Neuronal stem cell (in vitro differentiated cells): Measurements from ENCODE around the gene FAM81B.
"Not testable (repeated sequence)": the region's sequence is repeated elsewhere in the genome, so short reads cannot be mapped to it uniquely, and the experiment has no call there.

Experiments used
- DNase-seq: peaks from one replicate; pipeline ENCODE4 v3.0.0-alpha.2; 2013; ENCODE audit warnings: low spot score
- H2AFZ ChIP-seq: one replicate; pipeline ENCODE4 v1.6.1; 2013; ENCODE audit warnings: mild to moderate bottlenecking, low read length, inconsistent platforms
- H2AK5ac ChIP-seq: 2 replicates; pipeline ENCODE4 v1.6.1; 2013; ENCODE audit warnings: low read depth, mild to moderate bottlenecking, inconsistent platforms, low read length, moderate library complexity, mixed read lengths
- H2BK120ac ChIP-seq: 2 replicates; pipeline ENCODE4 v1.6.1; 2013; ENCODE audit warnings: low read depth, mild to moderate bottlenecking, inconsistent platforms, low read length, moderate library complexity, mixed read lengths
- H2BK12ac ChIP-seq: one replicate; pipeline ENCODE4 v1.6.1; 2013; ENCODE audit warnings: low read length, inconsistent platforms
- H2BK15ac ChIP-seq: 2 replicates; pipeline ENCODE4 v1.6.1; 2013; ENCODE audit warnings: mild to moderate bottlenecking, low read length, inconsistent platforms, mixed read lengths
- H2BK5ac ChIP-seq: one replicate; pipeline ENCODE4 v1.6.1; 2013; ENCODE audit warnings: inconsistent platforms, mild to moderate bottlenecking, low read length, moderate library complexity
- H3K14ac ChIP-seq: one replicate; pipeline ENCODE4 v1.6.1; 2013; ENCODE audit warnings: low read length, inconsistent platforms
- H3K18ac ChIP-seq: 2 replicates; pipeline ENCODE4 v1.6.1; 2013; ENCODE audit warnings: low read length, inconsistent platforms
- H3K23ac ChIP-seq: 2 replicates; pipeline ENCODE4 v1.6.1; 2013; ENCODE audit warnings: low read depth, mild to moderate bottlenecking, mixed read lengths, low read length, inconsistent platforms; ENCODE audit not compliant: poor library complexity
- H3K27ac ChIP-seq: replicated peaks from 3 replicates; pipeline ENCODE4 v1.5.1; 2013; ENCODE audit warnings: low read length, inconsistent platforms
- H3K27me3 ChIP-seq, 3 experiments: 2 replicates each; pipeline ENCODE4 v1.6.1; 2013; ENCODE audit warnings: low read length in 3 of 3, mild to moderate bottlenecking in 2 of 3, inconsistent platforms in 1 of 3, low read depth in 1 of 3, mixed read lengths in 1 of 3, moderate library complexity in 1 of 3; ENCODE audit not compliant: control insufficient read depth in 3 of 3, insufficient read depth in 3 of 3
- H3K36me3 ChIP-seq, 2 donors: replicated peaks in 1 of 2; 2 replicates each; pipeline ENCODE4 v1.6.1; 2013; ENCODE audit warnings: low read length in 2 of 2; ENCODE audit not compliant: control insufficient read depth in 2 of 2, insufficient read depth in 2 of 2
- H3K4ac ChIP-seq: 2 replicates; pipeline ENCODE4 v1.6.1; 2013; ENCODE audit warnings: inconsistent platforms, mild to moderate bottlenecking, low read length, moderate library complexity
- H3K4me1 ChIP-seq, 2 donors: 1 replicate in 1 of 2; 2 replicates in 1 of 2; pipeline ENCODE4 v1.6.1; 2013; ENCODE audit warnings: low read length in 2 of 2, low read depth in 1 of 2; ENCODE audit not compliant: control insufficient read depth in 2 of 2, insufficient read depth in 1 of 2
- H3K4me2 ChIP-seq: one replicate; pipeline ENCODE4 v1.6.1; 2013; ENCODE audit warnings: mild to moderate bottlenecking, low read length, inconsistent platforms; ENCODE audit not compliant: insufficient read depth, poor library complexity, severe bottlenecking
- H3K4me3 ChIP-seq, 2 donors: 2 replicates each; pipeline ENCODE4 v1.5.1; 2013; ENCODE audit warnings: low read length in 2 of 2, mild to moderate bottlenecking in 2 of 2, inconsistent platforms in 1 of 2, moderate library complexity in 1 of 2
- H3K79me1 ChIP-seq: one replicate; pipeline ENCODE4 v1.6.1; 2013; ENCODE audit warnings: low read depth, mild to moderate bottlenecking, inconsistent platforms, low read length, moderate library complexity
- H3K9ac ChIP-seq: one replicate; pipeline ENCODE4 v1.6.1; 2013; ENCODE audit warnings: mild to moderate bottlenecking, low read depth, low read length, inconsistent platforms; ENCODE audit not compliant: poor library complexity
- H3K9me3 ChIP-seq, 2 donors: replicated peaks in 1 of 2; 2 replicates each; pipeline versions ENCODE3 to v1.6.1; 2013; ENCODE audit warnings: low read length in 2 of 2, mild to moderate bottlenecking in 2 of 2, inconsistent platforms in 1 of 2, low read depth in 1 of 2, mixed read lengths in 1 of 2, moderate library complexity in 1 of 2; ENCODE audit not compliant: control insufficient read depth in 2 of 2, insufficient read depth in 1 of 2
- H4K8ac ChIP-seq: one replicate; pipeline ENCODE4 v1.6.1; 2013; ENCODE audit warnings: low read depth, mild to moderate bottlenecking, inconsistent platforms, low read length, moderate library complexity
- H4K91ac ChIP-seq: one replicate; pipeline ENCODE4 v1.6.1; 2013; ENCODE audit warnings: low read length, low read depth, mild to moderate bottlenecking, inconsistent platforms; ENCODE audit not compliant: poor library complexity
- WGBS, 2 donors: extraction: QIAGEN DNeasy Blood & Tissue Kit; methylation state at CpG; one replicate each; pipeline ENCODE4 v1.1.7; 2013; ENCODE audit warnings: missing lambda C conversion rate in 2 of 2, mixed read lengths in 1 of 2; ENCODE audit not compliant: insufficient read length in 2 of 2, insufficient replicate concordance in 1 of 2; ENCODE audit errors: extremely low coverage in 2 of 2; 5-methylcytosine and 5-hydroxymethylcytosine counted together

The FAM81B gene

DNA sequence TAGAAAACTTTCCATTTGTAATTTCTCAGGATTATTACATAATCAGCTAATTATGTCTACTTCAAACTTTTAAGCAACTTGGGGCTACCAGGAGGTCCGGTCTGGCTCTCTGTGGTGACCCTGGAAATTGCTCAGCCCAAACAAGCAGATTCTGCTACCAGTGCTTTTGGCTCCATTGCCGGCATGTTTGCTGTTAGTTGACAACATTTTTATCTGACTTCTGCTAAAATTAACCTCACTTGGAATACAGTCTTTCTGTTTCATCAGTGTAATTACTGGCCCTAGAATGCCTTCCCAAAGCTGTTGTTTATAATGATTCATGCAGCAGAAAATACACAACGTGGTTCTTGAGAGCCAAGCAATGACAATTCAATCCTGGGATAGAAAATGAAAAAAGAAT, 38.5 kb upstream of the FAM81B start:
- Histone ChIP-seq H3K23ac (no peak overlapping the region), H3K27ac (no peak overlapping the region), H3K4me2 (no peak overlapping the region), H2BK5ac (no peak overlapping the region), H3K9ac (no peak overlapping the region), H2AK5ac (no peak overlapping the region), H3K36me3 (no peaks in the 10 kb centered on the region), H3K18ac (no peak overlapping the region), H3K4ac (no peak overlapping the region), H2BK120ac (no peak overlapping the region), H3K9me3 (no peaks in the 10 kb centered on the region), H2BK15ac (no peak overlapping the region), H3K4me1 (no peaks in the 10 kb centered on the region), H2AFZ (no peak overlapping the region), H3K79me1 (no peaks in the 10 kb centered on the region), H3K27me3 (peaks cover 0 to 3% (median 0%) of the 10 kb centered on the region in 3 experiments), H3K14ac (no peak overlapping the region), H3K4me3 (no peak overlapping the region), H4K8ac (no peak overlapping the region), H4K91ac (no peak overlapping the region), H2BK12ac (no peak overlapping the region)
- WGBS, 2 donors, result no CpG with 5 or more reads among the region's 3 CpGs
- DNase-seq, result no peak

DNA sequence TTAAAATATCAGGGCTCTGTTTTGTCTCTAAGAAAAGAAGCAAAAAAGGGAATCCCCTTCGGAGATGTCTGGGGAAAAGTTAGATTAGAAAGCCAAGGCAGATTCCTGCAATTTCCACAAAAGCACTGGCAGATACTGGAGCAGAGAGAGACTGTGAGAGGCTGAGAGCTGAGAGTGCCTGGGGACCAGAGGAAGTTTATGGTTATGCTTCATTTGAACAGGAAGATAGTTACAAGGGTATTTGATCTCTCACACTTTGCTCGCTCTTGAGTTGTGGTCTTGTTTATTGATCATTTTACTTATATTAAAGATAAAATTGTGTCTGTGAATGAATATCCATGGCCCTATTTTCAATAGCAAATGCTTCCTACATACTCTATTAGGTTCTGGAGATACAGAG, 32.8 kb upstream of the FAM81B start:
- no CpG with 5 or more reads among the region's 2 CpGs for WGBS, 2 donors
- Histone ChIP-seq H3K36me3 (no peaks in the 10 kb centered on the region), H4K91ac (no peak overlapping the region)

DNA sequence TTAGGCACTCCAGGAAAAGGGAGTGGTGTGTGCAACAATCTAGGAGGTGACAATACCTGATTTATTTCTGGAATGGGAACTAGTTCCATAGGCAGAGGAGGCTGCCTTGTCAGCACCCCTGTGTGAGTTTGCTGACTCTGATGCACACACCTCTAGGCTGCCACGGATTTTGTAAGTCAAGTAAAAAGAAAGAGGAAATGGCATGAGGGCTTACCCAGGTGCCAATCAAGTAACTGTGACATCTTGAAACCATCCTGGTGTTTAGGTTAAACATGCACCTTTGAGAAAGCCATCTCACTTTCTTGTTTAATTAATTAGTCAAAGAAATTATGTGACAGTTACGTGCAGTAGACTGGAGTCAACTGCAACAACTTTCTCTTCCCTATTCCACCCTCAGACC, 32.3 kb upstream of the FAM81B start:
- no peak overlapping the region for H2BK12ac ChIP-seq
- no peak overlapping the region for H2AK5ac ChIP-seq
- H3K27me3 ChIP-seq, result no peaks in the 10 kb centered on the region
- no peaks in the 10 kb centered on the region for H3K9me3 ChIP-seq
- no peak overlapping the region for H2BK15ac ChIP-seq
- no peak overlapping the region for H2BK120ac ChIP-seq
- H2AFZ ChIP-seq, result no peak overlapping the region
- H4K91ac ChIP-seq, result no peak overlapping the region
- no peak overlapping the region for H3K4ac ChIP-seq
- H3K9ac ChIP-seq, result no peak overlapping the region
- no peak overlapping the region for H3K14ac ChIP-seq
- no peak for DNase-seq
- H4K8ac ChIP-seq, result no peak overlapping the region
- no peak overlapping the region for H3K4me2 ChIP-seq
- no peaks in the 10 kb centered on the region for H3K36me3 ChIP-seq
- no peak overlapping the region for H3K18ac ChIP-seq
- WGBS, 2 donors, result no CpG with 5 or more reads among the region's 2 CpGs
- H3K4me3 ChIP-seq, result no peak overlapping the region
- H3K4me1 ChIP-seq, result no peaks in the 10 kb centered on the region
- no peak overlapping the region for H3K23ac ChIP-seq
- no peaks in the 10 kb centered on the region for H3K79me1 ChIP-seq
- no peak overlapping the region for H3K27ac ChIP-seq
- no peak overlapping the region for H2BK5ac ChIP-seq

More for the DNA sequence above, 32.8 kb upstream of the FAM81B start:
- Histone ChIP-seq H2AFZ (no peak overlapping the region), H3K27me3 (no peaks in the 10 kb centered on the region), H3K4ac (no peak overlapping the region), H3K9ac (no peak overlapping the region), H3K4me2 (no peak overlapping the region), H3K23ac (no peak overlapping the region), H3K9me3 (no peaks in the 10 kb centered on the region), H2BK15ac (no peak overlapping the region), H3K18ac (no peak overlapping the region), H3K4me1 (no peaks in the 10 kb centered on the region), H3K14ac (no peak overlapping the region), H2BK12ac (no peak overlapping the region), H3K79me1 (no peaks in the 10 kb centered on the region), H2BK5ac (no peak overlapping the region), H3K4me3 (no peak overlapping the region), H4K8ac (no peak overlapping the region), H3K27ac (no peak overlapping the region), H2AK5ac (no peak overlapping the region), H2BK120ac (no peak overlapping the region)
- no peak for DNase-seq

DNA sequence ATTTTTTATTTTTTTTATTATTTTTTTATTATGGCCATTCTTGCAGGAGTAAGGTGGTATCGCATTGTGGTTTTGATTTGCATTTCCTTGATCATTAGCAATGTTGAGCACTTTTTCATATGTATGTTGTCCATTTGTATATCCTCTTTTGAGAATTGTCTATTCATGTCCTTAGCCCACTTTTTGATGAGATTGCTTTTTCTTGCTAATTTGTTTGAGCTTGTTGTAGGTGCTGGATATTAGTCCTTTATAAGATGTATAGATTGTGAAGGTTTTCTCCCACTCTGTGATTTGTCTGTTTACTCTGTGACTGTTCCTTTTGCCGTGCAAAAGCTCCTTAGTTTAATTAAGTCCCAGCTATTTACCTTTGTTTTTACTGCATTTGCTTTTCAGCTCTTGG, 30.5 kb upstream of the FAM81B start:
- H4K8ac ChIP-seq, H2BK120ac ChIP-seq, H2AFZ ChIP-seq, H2BK5ac ChIP-seq, H3K27me3 ChIP-seq, H3K27ac ChIP-seq, H3K18ac ChIP-seq, H3K4me2 ChIP-seq, H3K4ac ChIP-seq, H3K79me1 ChIP-seq, H3K9ac ChIP-seq, DNase-seq, H3K4me1 ChIP-seq, H3K14ac ChIP-seq, H3K23ac ChIP-seq, H3K9me3 ChIP-seq, H2BK15ac ChIP-seq, H3K4me3 ChIP-seq, H4K91ac ChIP-seq, H3K36me3 ChIP-seq, H2AK5ac ChIP-seq, H2BK12ac ChIP-seq: not testable (repeated sequence)
- WGBS, 2 donors, result no CpG with 5 or more reads among the region's 2 CpGs
